ENCODE results near the gene HIVEP3.
A peak's percentile ranks its signal among the peaks of the same experiment; 100 is the strongest.

Gene HIVEP3

DNA sequence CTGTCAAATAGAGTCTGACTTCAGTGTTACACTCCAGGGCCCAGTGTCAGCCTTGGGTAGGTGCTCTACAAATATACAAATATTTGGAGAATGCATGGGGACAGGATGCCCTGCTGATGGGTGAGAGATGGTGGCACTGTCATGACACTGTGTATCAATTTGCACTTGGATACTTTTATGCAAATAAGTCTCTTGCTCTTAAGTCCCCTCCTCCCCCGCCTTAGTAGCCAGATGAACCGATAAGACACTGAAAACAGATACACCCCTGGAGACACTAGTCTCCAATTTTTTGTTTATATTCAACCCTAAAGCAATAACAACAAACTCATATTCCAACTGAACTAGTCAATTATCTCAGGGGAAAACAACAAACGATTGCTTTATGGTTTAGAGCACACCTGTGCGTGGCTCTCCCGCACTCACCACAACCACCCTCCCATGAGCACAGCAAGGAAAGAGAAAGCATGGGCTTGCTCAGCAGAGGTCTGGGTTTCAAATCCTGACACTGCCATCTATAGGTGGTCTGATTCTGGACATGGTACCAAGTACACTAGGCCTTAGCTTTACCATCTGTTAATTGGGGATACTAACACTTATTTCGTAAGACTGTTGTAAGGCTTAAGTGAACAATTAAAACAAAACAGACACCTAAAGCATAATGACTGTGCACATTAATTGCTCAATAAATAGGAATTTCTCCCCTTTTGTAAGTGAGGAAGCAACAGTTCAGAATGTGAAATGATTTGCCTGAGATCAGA is 50.3 kb downstream of the HIVEP3 start:
- DNase-seq, result no peak

DNA sequence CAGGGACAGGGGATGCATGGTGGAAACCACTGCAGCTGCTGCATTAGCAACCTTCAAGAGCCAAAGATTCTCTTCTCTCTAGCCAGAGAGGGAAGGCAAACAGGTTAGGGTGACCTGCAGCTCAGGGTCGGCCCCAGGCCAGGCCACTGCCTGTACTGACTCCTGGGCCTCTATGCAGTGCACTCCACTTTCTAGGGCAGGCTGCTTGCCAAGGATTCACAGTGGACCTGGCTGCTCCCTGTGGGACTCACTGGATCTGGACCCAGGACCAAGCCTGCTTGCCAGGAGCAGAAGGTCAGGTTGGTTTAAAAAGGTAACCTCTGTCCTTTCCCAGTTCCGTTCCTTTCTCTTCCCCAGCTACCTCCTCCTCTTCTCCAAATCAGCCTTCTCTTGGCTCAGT is 52.4 kb downstream of the HIVEP3 start:
- DNase-seq, result no peak

DNA sequence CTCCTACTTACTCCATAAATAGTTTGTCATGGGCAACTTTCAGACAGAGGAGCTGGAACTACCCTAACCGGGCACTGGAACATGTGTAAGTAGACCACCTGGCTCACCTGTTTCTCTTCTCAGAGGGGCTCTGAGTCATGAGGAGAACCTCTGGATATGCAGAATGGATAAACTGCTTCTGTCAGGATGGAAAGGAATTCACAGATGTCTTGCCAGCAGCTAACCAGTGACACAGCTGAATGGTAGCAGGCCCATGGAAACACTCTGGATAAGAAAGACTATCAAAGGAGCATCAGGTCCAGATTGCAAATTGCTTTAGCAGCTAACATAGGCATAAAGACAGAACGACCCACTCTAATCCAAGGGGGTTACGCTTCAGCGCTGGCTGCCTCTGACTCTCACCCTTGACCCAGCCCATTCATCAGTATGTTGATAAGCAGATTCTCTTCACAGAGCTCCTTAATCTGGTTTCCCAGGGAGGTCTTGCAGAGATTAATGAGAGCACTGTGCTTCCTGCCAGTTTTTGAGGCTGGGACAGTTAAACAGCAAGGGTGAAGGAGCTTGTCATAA is 54.2 kb downstream of the HIVEP3 start:
- no peak for DNase-seq

DNA sequence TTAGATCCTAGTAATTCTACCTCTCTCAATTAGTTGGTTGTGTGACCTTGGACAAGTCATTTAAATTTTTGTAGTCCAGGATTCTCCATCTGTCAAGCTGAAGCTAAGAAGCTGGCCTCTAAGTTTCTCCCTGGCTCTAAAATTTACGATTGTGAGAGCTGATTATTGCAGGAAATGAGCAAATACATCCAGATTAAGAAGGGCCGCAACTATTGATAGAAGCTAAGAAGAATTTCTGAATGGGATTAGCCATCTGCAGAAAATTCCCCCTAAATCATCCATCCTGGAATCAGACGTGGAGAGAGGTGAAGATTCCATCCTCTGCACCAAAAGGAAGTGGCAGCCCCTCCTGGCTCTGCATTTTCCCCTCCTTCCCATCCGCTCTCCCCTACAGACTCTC is 55.0 kb downstream of the HIVEP3 start:
- no peak for DNase-seq

DNA sequence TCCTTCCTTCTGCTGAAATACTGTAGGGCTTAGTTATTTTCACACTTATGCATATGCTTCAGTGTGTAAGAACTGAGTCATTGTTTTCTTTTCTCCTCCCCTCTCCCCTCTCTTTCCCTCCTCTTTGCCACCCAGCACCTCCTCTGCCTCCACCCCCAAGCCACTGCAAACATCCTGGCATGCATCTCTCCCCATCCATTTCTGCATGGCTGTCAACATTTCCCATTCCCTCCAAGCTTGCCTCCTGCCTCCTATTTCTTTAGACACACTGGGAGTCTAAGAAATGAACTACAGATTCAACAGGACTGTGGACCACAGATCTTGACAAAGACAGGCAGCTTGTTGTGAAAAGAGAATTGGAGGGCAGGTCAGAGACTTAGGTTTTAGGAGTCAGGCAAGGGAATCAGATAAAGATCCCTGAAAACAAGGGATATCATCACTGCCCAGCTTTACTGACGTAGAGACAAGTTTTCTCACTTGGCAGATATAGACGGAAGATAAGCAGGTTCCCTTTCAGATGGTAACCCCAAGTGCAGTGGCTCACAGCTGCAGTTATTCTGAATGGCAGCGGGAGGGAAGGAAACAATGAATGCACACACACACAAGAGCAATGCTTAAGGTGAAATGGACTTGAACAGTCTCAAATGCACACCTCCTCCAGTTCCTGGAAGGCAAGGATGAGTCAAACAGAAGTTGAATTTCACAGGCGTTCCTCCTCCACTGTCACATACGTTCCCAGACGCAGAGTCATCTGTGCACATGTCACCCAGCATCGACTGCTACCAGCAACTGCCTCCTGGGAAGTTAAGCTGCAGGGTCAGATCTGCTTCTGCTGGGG is 56.1 kb downstream of the HIVEP3 start:
- peak; percentile 49 for DNase-seq

DNA sequence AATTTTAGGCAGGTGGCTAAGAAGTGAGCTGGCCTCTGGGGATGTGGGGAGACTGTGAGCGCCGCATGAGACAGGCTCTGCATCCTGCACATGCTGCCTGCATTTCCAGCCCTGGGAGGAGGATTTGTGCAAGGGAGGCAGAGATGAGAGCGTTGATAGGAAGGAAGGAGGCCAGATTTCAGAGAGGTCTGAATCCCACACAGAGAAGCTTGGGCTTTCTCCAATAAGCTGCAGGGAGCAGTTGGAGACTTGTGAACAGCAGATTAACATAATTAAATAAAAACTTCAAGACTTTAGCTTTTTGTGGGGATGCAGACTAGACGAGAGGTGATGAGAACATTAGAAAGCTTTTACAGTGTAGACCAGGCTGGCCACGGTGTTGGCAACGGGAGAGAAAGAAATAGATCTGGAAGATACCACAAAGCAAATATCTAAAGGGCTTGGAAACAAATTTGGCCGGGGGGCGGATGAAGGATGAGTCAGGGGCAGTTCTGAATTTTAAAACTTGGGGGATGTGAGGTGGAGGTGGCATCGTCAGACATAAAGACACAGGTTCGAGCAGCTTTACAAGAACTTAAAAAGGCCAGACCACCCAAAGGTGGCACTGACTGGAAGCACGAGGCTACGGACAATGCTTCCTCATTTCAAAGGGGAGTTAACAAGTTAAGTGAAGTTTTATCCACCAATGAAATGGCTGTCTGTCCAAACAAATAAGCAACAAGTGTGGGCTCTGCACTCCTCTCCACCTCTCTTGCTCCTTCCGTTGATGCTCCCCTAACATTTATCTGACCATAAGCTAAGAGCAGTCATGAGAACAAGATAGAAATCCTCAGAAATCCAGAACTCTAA is 57.0 kb downstream of the HIVEP3 start:
- DNase-seq, result no peak

DNA sequence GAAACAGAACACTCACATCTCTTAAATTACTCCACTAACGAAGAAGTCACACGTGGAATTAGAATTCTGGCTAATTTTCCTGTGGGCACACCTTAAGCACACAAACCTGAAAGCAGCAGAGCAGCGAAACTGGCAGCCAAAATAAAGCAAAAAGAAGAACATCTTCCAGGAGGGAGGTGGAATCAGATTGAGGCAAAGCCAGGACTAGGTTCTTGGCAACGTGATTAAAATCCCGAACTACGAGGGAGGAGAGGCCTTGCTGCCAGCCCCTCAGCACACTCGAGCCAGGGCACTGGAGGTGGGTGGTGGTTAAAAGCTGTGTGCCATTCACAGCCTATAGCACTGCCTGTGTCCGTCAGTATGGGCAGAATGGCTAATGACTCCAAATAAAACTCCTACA is 58.0 kb downstream of the HIVEP3 start:
- no peak for DNase-seq

DNA sequence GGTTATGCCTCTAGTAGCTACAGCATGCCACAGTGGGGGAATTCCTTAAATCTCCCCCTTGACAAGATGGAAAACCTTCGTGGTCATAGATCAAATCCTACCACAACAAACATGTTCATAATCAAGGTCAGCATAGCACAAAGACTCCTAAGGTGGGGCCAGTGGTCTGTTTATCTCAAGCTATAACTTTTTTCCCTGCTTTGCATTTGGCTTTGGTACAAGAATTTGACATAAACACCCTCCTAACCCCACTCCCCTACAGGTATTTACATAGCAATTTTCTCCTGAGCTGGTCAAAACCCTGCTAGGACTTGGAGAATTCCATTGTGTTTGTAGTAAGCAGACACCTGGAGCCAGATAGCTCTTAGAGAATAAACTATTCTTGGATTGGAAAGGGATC is 58.5 kb downstream of the HIVEP3 start:
- no peak for DNase-seq

DNA sequence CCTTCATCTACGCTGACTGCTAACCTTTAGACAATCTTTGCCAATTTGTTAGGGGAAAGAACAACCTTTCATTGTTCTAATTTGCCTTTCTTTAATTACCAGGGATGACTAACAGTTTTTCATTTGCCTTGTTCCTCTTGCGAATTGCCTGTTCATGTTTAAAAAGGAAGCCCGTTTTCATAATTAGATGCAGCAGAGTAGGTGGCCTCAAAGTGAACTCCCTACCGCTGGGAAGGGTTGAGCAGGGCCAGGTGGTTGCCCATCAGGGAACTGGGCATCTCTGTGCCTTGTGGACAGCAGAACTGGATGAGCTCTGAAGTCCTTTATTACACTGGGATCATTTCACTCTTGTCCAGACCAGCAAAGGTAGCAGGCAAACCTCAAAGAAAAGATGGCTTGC is 59.0 kb downstream of the HIVEP3 start:
- DNase-seq, result no peak

DNA sequence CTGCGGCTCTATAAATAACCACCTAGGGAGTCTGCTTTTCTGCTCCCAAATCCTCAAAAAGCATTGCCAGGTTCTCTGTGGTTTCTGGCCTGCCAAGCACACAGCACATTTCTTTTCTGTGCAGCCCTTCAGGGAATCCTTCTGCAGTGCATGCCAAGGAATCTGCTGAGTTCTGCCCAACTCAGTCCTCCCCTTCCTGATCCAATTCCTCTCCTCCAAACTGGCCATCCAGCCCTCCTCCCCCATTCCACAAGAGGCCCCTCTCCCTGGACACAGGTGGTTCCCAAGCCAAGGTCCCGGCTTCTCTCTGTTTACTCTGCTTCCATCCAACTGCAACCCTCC is 61.8 kb downstream of the HIVEP3 start:
- no peak for DNase-seq

DNA sequence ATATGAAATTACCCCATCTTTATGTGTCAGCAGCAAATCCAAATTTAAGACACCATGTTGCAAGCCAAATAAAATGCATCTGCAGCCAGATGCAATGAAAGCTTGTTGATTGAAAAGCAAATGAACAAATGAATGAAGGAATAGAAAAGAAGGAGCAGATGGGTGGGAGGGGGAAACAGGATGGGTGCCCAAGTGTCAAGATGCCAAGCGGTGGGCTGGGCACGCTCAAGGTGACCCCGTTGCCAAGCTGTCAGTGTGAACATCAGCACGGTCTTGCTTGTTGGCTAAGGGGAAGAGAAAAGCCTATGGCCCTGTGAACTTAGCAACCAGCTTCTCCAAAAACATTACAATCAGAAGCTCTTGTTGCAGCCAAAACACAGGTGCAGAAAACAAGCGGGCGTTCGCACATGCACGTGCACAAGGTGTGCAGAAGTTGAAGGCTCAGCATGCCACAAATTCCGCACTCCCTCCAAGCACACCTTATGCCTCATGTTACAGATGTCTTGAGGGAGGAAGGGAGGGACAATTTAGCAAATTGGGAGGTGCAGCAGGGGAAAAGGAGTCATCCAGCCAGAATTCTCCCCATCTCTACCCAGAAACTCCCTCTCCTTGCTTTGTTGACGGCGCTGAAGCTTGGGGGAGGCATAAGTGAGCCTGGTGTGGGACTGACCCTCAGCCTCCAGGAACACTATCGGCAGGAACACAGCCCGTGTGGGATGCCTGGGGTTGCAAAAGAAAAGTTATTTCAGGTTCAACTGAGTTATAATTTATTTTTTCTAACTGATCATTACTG is 62.4 kb downstream of the HIVEP3 start:
- no peak for DNase-seq

DNA sequence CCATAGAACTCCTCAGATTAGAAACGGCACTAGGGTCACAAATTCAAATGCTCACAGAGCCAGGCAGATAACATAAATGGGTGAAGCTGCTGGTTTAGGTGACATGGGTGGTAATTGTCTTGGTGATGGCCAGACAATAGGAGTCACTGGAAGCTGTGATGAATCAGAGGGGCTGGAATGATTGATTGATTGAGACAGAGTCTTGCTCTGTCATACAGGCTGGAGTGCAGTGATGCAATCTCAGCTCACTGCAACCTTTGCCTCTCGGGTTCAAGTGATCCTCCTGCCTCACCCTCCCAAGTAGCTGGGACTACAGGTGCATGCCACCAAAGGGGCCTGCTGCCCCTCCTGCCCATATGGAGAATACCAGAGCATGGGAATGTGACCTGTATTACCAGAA is 63.0 kb downstream of the HIVEP3 start:
- DNase-seq, result no peak

DNA sequence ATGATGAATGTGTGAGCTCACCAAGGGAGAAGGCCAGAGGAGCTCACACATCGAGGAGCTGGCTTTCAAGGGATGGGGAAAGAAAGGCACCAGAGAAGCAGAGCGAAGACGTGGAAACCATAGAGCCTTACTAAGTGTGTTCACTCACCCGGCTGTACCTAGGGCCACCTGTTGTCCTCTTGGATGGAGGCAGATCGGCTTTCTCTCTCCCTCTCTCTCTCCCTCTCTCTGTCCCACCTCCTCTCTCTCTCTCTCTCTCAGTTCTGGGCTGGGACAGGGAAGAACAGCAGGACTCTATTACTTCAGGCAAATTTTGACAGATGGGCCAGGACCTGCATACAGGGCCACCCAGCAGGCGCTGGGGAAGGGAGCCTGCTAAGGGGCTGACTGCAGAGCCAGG is 64.8 kb downstream of the HIVEP3 start:
- DNase-seq, result no peak

DNA sequence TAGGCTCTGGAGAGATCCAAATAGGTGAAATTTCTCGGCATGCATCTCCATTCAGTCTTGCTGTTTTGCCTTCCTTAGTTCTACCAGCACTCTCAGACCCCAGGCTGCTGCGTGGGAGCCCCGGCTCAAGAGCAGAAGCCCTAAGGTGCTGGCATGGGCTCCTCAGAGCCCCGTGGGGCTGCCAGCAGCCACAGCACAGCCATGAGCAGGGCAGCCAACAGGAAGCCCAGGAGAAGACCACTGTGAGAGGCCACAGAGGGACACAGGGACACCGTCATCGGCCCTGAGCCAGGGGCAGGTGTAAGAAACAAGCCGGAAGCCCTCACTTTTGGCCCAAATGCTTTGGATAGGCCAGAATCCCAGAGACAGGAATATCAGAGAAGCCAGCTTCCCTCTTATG is 66.6 kb downstream of the HIVEP3 start:
- DNase-seq, result no peak

DNA sequence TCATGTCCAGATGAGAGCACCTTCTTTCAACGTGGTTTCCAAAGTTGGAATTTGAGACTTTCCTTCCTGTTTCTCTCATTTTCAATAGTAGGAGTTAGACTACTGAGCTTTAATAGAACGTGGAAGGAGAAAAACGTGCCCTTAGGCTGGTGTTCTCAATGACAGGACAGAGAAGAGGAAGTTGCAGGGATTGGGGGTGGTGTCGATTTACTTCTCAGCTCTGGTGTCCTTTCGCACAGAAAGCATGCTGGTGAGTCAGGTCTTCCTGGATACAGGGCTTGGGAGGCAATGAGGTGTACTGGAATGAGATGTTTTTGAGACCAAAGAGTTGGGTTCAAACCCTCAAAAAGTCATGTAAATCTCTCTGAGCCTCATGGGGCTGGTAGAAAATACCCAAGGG is 67.1 kb downstream of the HIVEP3 start:
- DNase-seq, result no peak

DNA sequence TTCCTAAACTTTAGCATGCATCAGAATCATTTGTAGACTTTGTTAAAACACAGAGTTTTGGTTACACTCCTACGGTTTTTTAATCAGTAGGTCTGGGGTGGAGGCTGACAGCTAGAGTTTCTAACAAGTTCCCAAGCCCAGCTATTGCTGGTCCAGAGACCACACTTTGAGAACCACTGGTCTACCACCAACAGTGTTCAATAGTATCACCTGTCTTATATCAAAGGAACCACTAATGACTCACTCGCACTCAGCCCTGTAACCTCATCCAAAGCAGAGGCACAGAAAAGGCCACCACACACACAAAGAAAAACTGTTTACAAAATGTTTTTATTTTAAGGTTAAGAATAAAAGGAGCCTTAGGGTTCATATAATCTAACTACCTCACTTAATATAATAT is 68.7 kb downstream of the HIVEP3 start:
- DNase-seq, result no peak

DNA sequence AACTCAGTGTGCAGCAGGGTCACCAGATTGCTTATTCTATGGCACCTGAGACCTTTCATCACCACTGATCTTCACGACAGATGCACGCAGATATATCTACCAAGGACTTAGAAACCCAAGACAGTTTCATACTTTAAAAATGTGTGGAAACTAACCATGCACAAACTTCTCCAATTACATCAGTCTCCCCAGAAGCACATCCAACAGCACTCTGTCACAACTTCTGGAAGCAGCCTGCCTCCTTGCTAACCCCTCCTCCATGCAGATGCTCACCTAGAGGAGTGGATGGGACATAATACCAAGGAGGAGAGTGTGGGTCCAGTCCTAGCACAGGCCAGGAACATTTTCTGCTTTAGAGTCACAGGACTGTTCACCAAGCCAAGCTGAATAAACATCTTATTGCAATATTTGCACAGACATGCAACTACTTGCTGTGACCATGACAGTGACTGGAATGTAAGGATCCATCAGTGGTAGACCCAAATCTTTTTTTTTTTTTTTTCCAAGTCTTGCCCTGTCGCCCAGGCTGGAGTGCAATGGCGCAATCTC is 69.4 kb downstream of the HIVEP3 start:
- no peak for DNase-seq

DNA sequence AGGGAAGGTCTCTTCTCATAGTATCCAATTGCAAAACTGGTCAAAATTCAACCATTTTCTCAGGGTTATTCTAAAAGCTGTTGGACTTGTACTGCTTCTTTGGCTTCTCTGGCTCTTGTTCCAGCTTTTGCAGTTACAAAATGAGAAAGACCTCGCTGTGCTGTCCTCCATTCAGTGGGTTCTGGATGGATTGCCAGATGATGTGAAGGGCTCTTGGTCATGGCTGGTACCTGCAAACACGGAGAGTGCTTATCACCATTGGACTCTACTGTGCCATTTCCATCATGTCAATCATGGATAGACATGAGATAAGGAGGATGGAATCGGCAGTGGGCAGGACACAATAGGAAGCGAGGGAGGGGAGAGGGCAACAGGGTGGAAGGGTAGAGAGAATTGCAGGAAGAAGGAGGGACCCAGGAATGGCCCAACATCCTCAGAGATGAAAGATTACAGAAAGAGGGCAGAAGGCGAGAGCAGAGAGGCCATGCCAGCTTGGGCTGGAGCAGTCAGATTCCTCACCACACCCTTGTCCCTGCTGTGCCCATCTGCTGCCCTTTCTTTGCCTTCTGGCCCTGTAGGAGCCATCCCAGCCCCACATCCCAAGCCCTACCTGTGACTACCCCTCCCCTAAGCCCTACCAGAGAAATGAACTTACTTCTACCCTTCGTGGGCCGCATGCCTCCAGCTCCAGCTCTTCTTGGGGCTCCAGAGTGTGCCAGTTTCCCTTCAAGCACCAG is 70.3 kb downstream of the HIVEP3 start:
- no peak for DNase-seq

DNA sequence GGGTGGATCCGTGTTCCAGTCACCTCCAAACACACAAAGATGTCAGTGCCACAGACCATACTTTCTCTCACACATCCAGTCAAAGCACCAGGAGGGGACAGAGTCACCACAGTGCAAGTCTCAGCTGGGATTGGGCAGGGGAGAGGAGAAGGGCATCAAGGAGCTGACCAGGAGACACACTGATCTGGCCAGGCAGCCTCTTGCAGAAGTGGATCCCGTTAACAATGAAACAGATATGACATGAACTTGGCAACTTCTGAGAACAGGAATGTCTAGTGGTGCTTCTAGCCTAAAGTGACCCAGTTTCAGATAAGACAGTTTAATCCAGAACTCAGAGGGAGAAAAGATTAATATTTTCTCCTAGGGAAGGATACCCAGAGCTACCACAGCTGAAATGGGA is 71.0 kb downstream of the HIVEP3 start:
- no peak for DNase-seq

DNA sequence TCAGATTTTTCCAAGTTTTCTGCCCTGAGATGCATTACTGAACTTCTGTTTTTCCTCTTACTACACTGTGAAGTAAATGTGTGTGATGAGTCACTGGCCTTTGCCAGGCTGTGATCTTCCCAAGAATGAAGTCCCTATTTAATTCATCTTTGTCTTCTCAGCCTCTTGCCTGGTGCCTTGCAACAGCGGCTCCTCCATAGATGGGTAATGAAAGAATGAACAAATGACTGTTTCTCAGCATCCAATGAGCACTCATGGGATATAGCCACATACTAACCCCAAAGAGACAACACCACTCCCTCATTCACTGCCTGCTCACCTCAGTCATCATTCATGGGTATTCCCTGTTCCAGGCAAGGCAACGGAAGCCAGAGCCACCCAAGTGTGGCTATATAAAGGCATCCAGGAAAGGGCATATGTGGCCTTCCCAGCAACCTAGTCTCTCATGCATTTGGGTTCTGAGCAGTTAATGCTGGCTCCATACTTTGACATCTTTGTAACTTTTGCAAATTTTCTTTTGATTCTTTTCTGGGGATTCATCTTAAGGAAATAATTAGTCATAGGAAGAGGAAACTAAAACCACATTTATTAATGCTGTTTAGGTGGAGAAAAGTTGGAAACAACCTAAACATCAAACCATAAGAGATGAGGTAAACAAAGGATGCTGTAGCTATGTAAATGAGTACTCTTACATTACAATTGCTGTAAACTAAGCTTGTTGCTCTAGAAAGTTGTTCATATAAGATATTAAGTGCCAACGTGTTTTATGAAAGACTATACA is 71.9 kb downstream of the HIVEP3 start:
- DNase-seq, result no peak

All from stimulated activated CD4-positive, alpha-beta T cell treated with anti-CD3 and anti-CD28 coated beads, Interleukin-4, amount 100 ng/mL, for 1 hour (primary cell).